NCI-H1048 (cell line): ENCODE data around the gene DNASE1L2.

Experiments used
- DNase-seq: peaks from one replicate; lab custom pipeline; 2025; lab: John Stamatoyannopoulos, UW

Gene DNASE1L2

DNA sequence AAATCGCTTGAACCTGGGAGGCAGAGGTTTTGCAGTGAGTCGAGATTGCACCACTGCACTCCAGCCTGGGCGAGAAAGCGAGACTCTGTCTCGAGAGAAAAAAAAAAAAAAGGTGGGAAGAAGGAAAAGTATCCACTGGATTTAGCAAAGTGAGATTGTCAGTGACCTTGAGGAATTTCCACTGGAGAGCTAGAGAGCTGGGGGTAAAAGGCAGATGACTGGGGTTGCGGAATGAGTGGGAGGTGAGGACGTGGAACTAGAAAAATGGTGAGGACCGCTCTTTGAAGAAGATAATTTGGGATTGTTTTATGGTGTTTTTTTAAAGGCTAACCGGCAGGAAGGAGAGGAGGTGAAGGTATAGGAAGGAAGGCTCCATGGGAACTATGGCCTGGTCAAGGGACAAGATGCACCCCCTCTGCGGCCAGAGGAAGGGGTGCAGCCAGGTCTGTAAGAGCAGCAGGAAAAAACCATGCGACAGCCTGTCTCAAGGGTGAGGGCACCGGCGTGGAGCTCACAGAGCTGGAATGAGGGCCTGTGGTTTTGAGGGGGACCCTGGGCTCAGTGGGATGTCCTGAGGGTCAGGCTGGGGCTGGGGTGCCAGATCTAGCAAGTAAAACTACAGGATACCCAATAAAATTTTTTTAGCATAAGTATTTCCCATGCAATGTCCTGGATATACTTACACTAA, 31.7 kb upstream of the DNASE1L2 start:
- DNase-seq: no peak

GRCh38 chr16:2205104-2205966, 30.9 kb upstream of the DNASE1L2 start, which contains the start of gene MLST8:
Gene MLST8, plus strand, starts transcription at chr16:2205454. Its CDS starts 632 bp downstream, at chr16:2206086.
- DNase-seq: peak; percentile 25

- DNase-seq: no peak
Measured at GRCh38 chr16:2205967-2206313, 30.3 kb upstream of the DNASE1L2 start.

DNA sequence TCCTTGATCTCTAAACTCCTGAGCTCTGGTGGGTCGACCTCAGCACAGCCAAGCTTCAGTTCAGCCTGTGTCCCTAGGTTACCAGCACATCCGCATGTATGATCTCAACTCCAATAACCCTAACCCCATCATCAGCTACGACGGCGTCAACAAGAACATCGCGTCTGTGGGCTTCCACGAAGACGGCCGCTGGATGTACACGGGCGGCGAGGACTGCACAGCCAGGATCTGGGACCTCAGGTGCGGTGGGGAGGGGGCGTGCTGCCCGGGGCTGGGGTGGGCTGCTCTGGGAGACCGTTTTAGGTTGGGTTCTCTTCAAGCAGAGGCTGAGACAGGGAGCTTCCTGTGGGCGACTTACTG, 29.8 kb upstream of the DNASE1L2 start:
- DNase-seq: no peak

DNA sequence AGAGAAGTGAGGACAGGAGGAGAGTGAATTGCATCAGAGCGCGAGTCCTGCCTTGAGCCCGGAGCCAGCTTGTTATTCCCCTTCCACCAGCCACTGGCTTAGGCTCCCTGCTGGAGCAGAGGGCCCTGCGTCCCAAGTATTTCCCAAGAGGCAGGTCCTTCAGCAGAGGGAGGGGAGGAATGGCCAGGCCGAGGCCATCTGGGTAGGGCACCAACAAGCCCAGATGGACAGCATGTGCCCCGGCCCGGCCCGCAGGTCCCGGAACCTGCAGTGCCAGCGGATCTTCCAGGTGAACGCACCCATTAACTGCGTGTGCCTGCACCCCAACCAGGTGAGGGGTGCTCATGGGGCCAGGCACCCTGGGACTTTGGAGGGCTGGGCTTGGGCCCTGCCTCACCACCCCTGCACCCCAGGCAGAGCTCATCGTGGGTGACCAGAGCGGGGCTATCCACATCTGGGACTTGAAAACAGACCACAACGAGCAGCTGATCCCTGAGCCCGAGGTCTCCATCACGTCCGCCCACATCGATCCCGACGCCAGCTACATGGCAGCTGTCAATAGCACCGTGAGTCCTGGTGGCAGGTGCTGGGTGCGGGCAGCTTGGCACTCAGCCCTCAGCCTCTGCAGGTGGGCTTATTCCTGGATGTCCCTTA, 29.3 kb upstream of the DNASE1L2 start:
- no peak for DNase-seq

- DNase-seq: no peak
Measured at GRCh38 chr16:2207872-2208271, 28.4 kb upstream of the DNASE1L2 start.

DNA sequence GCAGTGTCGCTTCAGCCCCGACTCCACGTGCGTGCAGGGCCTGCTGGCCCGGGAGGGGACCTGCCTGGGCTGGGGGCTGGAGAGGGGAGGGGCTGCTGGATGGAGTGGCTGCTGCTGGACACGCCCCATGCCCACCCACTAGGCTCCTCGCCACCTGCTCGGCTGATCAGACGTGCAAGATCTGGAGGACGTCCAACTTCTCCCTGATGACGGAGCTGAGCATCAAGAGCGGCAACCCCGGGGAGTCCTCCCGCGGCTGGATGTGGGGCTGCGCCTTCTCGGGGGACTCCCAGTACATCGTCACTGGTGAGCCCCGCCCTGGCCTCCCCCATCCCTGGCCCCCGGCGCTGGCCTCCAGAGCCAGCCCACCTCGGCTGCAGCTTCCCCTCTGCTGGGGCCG, 27.9 kb upstream of the DNASE1L2 start:
- DNase-seq: no peak

DNA sequence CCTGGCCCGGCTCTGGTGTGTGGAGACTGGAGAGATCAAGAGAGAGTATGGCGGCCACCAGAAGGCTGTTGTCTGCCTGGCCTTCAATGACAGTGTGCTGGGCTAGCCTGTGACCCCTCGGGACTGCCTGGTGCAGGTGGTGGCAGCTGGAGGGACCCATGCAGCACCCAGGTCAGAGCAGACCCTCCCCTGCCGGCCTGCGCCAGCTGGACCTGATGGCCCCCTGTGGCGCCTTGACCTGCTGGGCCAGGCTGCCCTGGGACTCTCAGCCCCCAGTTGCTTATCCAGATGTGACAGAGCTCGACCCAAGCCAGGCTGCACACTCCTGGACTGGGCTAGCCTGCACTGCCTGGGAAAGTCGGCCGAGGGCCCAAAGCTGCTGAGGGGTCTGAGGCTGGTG, 27.5 kb upstream of the DNASE1L2 start:
- DNase-seq: no peak

DNA sequence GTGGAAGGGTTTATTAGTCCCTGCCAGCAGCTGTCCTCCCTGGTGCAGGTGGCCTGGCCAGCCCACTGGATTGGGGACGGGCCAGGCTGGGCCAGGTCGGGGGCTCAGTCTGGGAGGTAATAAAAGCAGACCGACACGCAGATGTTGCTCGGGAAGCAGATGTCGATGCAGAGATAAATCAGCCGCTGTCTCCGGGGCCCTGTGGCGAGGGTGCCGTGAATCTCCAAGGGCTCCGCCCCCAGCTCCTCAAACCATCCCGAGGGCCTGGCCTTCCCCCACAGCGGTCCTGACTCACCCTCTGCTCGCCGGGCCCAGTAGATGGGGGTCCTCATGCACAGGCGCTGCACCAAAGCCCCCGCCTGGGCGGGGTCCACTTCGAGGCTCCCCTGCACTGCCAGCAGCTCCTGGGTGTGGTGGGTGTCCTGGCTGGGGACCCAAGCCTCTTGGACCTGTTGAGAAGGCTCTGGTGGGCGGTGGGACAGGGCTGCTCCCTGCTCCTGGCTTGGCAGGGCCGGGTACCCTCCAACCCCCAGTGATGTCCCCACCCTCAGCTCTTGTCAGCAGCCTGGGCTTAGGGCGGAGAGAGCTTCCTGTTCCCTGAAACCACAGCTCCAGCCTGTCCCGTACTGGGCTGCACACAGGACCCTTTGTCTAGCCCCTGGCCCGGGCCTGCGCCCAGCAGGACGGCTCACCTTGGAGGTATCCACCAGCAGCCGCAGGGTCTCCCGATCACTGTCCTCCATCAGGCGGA, 26.8 kb upstream of the DNASE1L2 start:
- DNase-seq: no peak

DNA sequence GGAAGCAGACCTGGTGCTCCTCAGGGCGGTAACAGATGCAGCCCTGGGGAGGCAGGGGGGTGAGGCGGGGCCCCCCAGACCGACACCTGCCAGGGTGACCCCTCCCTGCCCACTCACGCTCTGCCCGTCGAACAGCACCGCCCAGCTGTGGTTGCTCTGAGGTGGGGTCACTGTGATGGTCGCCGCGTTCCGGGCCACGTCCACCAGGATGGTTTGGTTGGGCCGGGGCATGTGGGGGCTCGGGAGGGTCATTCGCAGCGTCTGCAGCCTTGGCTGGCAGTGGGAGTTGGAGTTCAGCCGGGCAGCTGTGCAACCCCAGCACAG, 26.3 kb upstream of the DNASE1L2 start:
- DNase-seq: no peak

DNA sequence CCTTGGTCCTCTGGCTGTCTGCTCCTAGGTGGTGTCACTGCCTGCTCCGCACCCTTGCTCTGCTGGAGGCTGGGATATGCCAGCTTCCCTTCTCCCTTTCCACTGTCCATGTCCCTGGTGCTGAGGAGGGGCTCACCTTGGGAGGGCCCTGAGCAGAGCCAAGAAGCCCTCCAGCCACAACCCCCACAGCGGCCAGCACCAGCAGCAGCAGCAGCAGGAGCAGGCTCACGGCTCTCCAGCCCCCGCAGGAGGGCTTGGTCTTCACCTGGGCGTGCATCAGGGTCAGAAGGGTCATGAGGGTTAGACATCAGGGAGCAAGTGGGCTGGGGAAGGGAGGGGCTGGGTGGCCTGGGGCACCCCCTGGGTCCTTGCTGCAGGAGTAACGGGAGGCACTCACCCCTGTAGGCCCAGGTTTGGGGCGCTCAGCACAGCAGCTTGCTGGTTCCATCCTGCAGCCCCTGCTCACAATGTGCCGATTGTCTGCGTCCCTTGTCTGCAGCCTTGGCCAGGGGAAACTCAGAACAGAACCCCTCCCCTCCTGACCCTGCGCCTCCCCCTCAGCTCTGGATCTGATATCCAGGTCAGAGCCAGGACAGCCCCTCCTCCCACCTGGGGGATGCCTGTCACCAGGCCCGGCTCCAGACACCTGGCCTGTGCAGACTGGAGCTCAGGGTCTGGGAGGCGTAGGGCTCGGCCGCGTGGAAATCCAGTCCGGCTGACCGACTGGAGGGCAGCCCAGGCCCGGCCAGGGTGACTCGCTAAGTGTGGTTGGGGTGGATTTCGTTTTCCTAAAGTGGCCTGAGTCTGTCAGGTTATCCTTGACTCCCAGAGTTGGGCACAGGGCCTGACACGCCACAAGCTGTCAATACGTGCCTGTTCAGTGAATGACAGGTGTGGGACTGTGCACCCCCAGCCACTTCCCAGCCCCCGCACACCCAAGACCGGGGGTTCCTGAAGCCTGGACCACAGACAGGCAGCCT, 25.6 kb upstream of the DNASE1L2 start, which contains the start of gene BRICD5:
TSS of gene BRICD5 (minus strand) at position 478 of the 980 bp plus-strand sequence. CDS start at position 448, 30 bp downstream.
- no peak for DNase-seq

DNA sequence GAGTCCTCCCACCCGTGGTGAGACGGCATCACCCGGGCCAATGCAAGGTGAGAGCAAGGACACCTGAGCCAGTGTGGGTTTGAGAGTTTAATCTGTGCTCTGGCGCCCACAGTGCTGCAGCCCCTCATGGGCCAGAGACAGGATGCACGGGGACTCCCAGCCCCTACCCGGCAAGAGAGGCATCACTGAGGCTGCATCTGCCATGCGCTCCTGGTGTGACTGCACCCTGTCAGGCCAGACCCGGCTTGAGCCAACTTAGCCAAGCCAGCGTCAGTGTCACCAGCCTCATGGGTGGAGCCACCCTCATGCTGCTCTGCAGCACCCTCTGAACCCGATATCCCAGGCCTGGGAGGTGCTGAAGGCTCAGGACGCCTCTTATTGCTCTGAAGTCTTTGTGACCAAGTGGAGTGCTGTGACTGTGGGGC, 24.3 kb upstream of the DNASE1L2 start:
- no peak for DNase-seq

DNA sequence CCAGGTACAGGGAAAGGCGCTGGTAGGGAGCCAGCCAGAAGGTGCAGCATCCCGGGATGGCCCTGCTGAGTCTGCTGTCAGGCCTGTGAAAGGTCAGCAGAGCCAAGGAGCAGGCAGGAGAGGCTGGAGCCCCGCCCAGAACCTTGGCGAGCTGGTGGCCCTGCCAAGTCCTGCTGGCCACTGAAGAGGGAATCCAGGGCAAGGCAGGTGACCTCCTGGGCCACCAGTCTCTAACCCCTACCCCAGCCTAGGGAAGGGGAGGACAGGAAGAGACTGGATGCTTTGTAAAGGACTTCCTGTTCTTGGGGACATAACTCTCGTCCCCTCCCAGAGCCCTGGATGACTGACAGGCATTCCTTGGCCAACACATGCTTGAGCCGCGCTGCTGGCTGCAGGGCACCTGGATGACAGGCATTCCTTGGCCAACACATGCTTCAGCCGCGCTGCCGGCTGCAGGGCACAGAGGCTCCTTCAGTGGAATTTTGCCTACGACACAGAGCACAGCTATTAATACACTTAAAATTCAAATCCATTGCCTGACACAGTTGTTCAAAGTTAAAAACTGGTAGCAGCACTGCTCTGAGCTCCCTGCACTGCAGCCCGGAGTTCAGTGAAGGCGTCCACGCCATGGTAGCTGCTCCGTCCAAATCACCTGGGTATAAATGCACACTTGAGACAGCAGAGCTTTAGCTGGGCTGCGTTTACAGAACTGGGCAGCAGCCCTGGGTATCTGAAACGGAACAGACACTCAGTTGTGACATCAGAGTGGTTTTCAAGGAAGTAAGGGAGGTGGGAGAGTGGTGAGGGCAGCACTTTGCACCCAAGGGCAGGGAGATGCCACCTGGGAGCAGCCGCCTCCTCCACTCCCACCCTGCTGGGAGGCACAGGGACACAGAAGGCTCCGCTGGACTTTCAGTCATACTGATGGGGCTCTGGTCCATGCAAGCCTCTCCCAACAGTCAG, 23.6 kb upstream of the DNASE1L2 start:
- no peak for DNase-seq

DNA sequence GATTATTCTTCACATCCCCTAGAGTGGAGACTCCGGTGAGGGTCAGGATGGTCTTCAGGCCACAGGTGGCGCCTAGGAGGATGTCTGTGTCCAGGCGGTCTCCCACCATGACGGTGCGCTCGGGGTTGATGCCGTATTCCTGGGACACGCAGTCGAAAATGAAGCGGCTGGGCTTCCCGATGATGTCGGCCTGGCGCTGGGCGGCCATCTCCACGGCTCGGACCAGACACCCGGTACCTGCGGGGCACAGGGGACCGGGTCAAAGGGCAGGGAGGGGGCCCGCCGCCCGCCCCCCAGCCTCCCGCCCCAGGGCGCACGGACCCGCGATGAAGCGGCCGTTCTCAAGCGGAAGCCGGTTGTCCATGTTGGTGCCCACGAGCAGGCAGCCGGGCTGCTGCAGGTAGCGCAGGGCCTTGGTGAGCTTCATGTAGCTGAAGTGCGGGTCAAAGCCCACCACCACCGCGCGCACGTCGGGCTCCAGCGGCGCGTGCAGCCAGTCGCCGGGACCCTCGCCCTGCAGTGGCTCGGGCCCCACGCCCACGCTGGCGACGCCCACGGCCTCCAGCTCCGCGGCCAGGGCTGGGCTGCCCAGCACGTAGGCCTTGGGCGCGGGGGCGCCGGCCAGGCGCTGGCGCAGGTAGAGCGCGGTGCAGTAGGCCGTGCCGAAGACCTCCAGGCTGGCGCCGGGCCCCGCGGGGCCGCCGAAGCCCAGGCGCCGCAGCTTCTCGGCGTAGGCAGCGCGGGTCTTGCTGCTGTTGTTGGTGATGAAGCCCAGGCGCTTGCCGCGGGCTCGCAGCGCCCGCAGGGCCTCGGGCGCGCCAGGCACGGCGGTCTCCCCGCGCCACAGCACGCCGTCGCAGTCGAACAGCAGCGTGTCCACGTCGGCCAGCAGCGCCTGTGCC, 22.2 kb upstream of the DNASE1L2 start:
- no peak for DNase-seq

DNA sequence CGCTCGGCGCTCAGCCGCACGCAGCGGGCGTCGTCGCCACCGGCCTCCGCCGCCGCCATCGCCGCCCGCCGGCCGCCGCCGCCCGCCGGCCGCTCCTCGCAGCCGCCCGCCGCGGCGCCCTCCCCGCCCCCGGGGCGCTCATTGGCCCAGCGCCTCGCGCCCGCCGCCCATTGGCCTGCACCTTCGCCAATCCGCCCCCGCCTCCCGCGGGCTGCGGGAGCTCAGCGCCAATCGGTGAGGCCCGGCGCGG, 21.6 kb upstream of the DNASE1L2 start, which contains the start of gene PGP:
TSS of gene PGP (minus strand) at position 122 of the 250 bp plus-strand sequence. CDS start at position 59, 63 bp downstream.
- DNase-seq: no peak

DNA sequence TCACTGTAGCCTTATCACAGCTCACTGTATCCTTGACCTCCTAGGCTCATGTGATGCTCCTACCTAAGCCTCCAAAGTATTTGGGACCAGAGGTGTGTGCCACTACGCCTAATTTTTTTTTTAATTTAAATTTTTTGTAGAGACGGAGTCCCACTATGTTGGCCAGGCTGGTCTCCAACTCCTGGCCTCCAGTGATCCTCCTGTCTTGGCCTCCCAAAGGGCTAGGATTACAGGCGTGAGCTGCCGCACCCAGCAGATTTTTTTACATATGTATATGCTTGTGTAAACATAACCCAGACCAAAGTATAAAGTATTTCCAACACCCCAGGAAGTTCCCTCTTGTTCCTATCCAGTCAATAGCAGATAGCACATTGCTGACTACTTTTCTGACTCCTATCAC, 19.9 kb upstream of the DNASE1L2 start:
- no peak for DNase-seq

DNA sequence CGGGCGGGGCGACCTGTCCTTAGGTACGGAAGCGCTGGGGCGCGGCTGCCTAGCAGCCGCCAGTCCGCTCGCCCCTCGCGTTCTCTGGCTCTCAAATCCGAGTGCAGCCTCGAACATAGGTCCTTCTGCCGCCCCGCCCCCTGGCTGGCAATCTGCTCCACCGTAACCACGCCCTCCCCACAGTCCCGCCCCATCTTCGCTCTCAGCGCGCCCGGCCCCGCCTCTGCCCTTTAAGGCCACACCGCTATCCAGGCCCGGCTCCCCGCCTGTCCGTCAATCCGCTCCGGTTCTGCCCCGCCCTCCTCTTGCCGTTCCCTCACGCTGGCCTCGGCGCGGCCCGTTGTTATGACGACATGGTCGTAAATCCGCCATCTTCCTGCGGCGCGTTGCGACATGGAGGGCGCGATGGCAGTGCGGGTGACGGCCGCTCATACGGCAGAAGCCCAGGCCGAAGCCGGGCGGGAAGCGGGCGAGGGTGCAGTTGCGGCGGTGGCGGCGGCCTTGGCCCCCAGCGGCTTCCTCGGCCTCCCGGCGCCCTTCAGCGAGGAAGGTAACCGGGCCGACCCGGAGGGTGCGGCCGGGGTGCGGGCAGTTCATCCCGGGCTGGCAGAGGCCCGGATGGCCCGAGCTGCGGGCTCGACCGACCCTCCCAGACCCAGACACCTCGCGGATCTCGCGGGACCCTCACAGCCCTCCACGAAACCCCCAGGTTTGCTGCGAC, 12.9 kb upstream of the DNASE1L2 start, which contains the start of gene E4F1:
TSS of gene E4F1 (plus strand) at position 371 of the 721 bp plus-strand sequence. CDS start at position 394, 23 bp downstream.
- DNase-seq: peak; percentile 81

DNA sequence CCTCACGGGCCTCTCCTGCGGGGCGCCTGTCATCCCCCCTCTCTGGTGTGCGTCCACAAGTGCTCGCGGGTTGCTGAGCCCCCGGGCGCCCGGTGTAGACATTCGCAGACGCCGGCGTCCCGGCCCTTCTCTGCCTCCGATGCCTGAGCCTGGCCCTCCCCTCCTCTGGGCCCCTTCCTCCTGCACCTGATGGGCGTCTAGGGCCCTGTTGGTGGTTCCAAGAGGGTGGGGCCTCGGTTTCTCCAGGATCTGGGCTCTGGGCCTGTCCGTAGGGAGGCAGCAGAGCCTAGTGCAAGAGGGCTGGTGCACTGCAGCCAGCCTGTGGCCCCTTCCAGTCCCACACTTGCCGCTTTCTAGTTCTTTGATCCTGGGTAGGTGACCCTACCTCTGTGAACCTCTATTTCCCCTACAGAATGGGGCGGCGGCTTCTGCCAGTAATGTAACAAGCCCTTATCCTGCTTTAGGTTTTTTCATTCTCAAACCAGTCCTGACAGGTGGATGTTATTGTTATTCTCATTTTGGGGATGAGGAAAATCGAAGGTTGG, 12.2 kb upstream of the DNASE1L2 start:
- DNase-seq: no peak
